IPS DF 19.7 (cell line): ENCODE results near the gene SELENOS.

Experiments used
- DNase-seq: peaks from one replicate; pipeline ENCODE4 v3.0.0-alpha.2; 2013; ENCODE audit warnings: low read depth, low spot score

SELENOS gene

DNA sequence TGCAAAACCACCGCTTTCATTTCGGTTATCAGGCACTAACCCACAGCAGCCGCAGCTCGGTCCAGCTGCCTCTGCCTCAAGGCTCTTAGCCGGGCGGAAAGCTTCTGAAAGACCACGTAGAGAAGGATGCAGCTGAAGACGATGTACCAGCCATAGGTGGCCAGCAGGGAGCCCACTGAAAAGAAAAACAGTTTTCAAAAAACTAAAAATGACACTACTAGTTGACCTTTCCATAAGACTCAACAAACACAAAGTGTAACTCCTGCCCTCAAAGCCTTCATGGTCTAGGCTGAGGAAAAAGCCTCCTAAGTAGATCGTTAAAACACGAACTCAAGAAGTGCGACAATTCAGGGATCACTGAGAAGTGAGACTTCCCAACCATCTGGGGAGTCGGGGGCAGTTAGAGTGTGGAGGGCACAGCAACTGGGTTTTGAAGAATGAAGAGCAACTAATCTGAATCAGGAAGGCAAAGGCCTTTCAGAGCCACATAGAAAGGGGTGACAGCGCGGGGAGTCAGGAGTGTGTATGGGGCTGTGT lies 716 bp downstream of the SELENOS start:
- DNase-seq = no peak

- no peak for DNase-seq
Measured at GRCh38 chr15:101275018-101275417, 2.3 kb downstream of the SELENOS start.

- no peak for DNase-seq
Measured at GRCh38 chr15:101273534-101273933, 3.8 kb downstream of the SELENOS start.

DNA sequence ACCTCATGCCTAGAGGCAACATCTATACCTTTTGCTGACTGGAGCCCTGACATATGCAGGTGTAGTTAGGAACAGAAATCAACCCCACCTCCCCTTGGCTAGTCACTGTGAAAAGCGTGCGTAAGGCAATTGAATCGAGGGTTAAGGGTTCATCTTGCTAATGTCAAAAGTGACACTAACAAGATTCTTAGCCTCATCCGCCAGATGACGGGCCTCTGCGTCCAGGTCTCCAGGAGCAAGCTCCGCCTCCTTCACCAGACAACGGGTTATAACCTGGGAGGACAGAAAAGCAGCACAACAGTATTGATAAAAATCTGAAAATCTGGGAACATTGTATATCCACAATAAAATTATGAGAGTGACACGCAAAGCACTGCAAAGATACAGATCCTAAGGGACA lies 4.7 kb downstream of the SELENOS start:
- no peak for DNase-seq

DNA sequence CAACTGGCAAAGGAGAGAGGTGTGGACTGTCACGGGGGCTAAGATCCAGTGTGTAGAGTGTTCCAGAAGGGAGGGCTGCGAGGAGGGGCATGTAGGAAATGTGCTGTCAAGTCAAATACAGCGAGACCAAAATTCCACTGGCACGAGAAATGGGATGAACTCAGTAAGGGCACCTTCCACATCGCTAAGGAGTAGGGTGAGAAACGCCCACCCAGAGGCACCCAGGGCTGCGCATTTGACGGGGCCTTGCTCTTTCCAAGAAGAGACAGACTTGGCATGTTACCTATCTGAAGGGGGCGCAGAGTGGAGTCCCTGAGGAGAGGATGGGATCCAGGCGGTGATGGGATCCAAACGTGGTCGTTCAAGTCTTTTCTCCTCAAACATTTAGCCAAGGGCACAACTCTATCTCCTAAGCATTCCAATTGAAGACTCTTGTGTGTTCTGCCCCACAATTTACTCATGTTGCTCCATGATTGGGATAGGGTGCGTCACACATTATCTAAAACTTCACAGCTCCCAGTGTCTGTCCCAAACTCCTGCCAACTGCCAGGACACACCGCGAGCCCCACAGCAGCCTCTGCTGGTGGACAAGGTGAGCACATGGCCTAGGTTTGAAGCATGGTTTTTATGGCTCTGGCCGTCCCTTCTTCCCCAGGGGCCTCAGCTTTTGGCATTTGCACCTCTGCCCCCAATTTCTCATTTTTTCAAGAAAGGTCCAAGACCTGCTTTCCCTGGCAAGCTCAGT lies 7.6 kb downstream of the SELENOS start:
- DNase-seq = no peak

DNA sequence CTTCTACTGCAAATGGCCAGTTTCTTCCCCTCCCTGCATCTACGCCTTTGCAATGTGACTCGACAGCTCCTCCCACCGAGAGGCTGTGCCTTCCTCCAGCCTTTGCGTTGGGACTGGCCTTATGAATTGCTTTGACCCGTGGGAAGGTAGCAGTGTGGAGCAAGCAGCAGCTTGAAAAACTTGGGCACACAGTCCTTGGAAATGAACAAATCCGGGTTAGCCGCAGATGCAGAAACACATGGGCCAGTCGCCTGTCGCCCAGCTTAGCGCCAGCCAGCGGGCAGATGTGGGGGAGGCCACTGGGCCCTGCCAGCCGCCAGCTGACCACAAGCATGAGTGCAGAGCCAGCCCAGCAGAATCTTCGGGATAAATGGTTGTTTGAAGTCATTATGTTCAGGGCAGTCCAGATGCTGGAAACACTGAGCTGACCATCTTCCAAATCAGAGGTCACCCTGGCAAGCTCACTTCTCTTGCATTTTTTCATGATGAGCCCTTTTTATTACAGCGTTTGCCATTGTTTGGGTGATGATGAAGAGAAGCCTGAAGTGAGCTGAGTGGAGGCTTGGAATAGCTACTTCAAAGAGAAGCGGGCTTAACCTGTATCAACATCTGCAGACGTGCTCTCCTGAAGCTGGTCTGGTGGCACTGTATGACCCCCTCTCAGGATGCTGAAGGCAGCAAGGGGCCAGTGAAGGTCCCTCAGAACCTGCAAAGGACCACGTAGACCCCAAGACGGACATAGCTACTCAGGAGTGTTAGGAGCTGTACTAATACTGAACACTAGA lies 9.8 kb downstream of the SELENOS start:
- no peak for DNase-seq

GRCh38 chr15:101266787-101267186 lies 10.5 kb downstream of the SELENOS start:
- DNase-seq = no peak

GRCh38 chr15:101266034-101266433 lies 11.3 kb downstream of the SELENOS start:
- no peak for DNase-seq

- no peak for DNase-seq
Measured at GRCh38 chr15:101264911-101265641, 12.2 kb downstream of the SELENOS start.

GRCh38 chr15:101264011-101264410 lies 13.3 kb downstream of the SELENOS start:
- no peak for DNase-seq

DNA sequence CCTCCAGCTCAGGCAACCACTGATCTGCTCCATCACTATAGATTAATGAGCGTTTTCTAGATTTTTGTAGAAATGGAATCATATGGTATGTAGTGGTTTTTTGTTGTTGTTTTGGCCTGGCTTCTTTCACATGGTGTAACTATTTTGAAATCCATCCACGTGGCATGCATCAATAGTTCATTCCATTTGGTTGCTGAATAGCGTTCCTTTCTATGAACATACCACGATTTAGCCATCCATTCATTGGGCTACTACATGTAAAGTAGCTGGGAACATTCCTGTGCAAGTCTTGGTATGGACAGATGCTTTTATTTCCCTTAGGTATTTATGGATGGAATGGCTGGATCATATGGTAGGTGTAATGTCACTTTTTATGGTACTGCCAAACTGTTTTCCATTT lies 14.7 kb downstream of the SELENOS start:
- DNase-seq = no peak

DNA sequence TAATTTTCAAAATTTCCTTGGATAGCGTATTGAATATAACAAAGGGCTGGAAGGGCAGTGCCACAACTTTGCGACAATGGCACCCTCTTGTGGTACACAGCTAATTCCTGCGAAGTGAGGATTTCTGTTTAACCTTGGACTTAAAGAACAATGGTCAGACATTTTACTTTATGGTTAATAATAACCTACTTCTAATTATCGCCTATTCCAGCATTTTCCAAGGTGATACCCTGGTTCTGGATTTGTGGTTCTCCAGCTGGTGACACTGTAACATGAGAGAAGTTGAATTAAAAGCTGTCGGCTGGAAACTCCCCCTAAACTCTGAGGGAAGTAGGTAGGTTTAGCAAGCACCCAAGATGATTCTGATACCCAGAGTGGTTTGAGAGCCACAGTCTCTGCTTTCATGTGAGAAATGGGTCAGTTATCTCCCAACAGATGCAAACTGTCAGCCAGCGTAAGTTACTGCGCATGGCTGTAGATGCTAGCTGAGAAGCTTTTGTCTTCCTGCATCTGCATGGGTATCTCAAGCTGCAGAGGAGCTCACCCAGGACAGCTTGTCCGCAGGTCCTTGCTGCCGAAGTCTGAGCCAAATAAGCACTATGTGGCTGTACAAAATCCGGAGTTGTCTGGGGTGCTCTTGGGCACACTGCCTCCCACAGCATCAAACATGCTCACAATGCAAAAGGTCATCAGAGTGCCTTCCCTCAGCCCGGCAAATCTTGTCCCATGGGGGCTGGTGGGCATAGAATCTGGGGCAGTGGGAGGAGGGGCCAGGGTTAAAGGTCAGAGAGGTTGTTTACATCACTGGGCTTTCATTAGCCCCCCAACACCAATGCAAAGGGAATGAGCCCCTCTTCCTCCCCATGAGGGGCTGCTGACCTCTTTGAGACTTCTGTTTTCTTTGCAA lies 18.8 kb downstream of the SELENOS start:
- no peak for DNase-seq

GRCh38 chr15:101256757-101257156 lies 20.5 kb downstream of the SELENOS start:
- DNase-seq = no peak

DNA sequence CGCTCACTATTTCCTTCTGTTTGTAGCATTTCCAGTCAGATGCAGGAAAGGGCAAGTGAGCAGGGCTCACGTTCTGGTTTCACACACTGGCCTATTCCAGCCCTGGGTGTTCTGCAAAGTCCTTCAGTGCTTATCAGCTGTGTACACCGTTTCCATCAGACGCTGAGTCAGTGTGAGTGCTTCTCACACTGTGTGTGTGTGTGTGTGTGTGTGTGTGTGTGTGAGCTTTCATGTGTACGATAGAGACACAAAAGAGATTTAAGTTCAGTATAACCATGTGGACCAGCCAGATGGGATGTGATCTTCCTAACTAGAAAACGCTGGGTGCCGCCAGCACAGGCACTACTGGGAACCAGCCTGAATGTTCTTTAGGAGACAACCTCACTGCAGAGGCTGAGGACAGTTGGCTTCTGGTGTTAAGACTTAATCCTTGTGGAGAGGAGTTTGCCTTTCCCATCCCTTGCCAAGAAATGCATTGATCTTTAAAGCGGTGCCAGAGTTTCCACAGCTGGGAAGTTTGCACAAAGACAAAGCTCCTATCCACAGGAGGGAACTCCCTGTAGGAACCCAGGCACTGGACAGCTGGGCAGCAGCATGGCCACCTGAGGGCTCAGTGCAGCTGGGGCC lies 21.6 kb downstream of the SELENOS start:
- DNase-seq = no peak

DNA sequence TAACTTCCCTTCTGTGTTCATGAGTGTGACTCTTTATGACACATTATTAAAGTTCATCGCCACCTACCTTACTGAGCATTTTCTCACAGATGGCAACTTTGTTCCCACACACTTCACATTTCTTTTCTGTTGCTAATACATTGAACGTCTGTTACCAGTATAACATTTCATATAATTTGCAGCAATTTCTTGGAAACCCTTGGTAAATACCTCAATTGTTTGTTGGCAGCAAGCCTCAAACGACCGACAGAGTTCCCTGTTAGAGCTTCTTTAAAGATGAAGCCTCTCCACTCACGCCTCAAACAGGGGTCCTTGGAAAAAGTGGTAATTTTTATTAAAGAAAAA lies 22.3 kb downstream of the SELENOS start:
- DNase-seq = no peak

DNA sequence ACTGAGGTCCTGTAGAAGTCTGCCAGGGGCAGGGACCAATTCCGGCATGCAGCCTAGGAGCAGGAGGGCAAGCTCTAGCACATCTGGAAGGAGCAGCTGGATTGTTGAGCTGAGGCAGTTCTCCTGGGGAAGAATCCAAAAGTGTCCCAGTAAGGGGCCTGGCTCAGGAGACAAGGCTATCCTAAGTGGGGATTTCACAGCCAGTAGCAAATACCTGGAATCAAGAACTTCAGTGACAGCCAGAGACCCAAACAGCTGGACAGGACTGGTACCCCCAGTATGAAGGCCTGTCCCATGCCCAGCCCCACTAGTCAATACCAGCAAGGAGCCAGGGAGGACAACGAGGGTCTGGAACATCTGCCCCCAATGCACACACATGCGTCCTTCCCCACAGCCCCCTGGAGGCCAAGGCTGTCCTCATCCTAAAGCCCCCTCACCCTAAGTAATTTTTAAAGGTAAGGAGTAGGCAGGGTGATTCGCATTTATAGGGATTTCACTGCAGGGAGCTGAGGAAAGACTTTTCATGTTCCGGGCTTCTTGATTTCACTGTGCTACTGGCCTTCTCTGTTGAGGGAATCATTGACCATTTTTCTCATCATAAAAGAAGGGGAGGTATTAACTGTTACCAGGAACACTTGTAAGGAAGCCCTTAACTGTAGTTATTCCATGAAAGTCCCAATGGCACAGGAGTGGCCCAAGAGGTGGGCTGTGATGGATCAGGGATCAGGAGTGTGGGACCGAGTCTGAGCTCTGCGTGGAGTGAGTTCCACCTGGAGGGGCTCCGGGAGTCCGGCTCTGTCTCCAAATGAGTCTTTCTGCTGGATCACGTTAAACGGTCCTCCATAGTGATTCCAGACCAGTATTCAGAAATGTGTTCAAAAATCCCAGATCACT lies 22.9 kb downstream of the SELENOS start:
- DNase-seq = no peak

- no peak for DNase-seq
Measured at GRCh38 chr15:101252836-101253235, 24.4 kb downstream of the SELENOS start.

GRCh38 chr15:101251830-101252820 lies 25.2 kb downstream of the SELENOS start, which contains the start of gene CHSY1:
Gene CHSY1 (minus strand): TSS chr15:101252048. CDS start chr15:101251456, 592 bp downstream.
- DNase-seq = no peak
